RWPE2 (cell line): Measurements from ENCODE around the gene CHGA.
A peak's percentile ranks its signal among the peaks of the same experiment; 100 is the strongest.

Experiments
- ATAC-seq: fragments of 200-7000 bp; cut with Tn5 transposase; 3 replicates; pipeline ENCODE4 v1.9.1; 2021; ENCODE audit warnings: low read depth
- DNase-seq: peaks from one replicate; pipeline ENCODE4 v3.0.0-alpha.2; 2020; ENCODE audit warnings: low spot score
- H3K27ac ChIP-seq: fragments of 450-650 bp; 2 replicates; pipeline ENCODE4 v1.5.1; 2017; ENCODE audit warnings: mild to moderate bottlenecking; ENCODE audit not compliant: poor library complexity, severe bottlenecking
- H3K27me3 ChIP-seq: fragments of 250-450 bp; sonication (Bioruptor Pico); 2 replicates; pipeline ENCODE4 v1.5.1; 2021; ENCODE audit warnings: mild to moderate bottlenecking, moderate library complexity; ENCODE audit not compliant: insufficient read depth, poor library complexity, severe bottlenecking
- H3K36me3 ChIP-seq: fragments of 250-450 bp; sonication (Bioruptor Pico); 2 replicates; pipeline ENCODE4 v1.5.1; 2020; ENCODE audit warnings: low read depth, mild to moderate bottlenecking, moderate library complexity
- H3K4me1 ChIP-seq: fragments of 250-450 bp; sonication (Bioruptor Pico); 2 replicates; pipeline ENCODE4 v1.5.1; 2021; ENCODE audit warnings: mild to moderate bottlenecking, moderate library complexity; ENCODE audit not compliant: insufficient read depth, poor library complexity, severe bottlenecking
- H3K4me3 ChIP-seq: fragments of 250-450 bp; sonication (Bioruptor Pico); 2 replicates; pipeline ENCODE4 v1.5.1; 2021; ENCODE audit warnings: mild to moderate bottlenecking, moderate library complexity; ENCODE audit not compliant: severe bottlenecking
- H3K9me3 ChIP-seq: fragments of 250-450 bp; sonication (Bioruptor Pico); 2 replicates; pipeline ENCODE4 v1.5.1; 2021; ENCODE audit warnings: mild to moderate bottlenecking, moderate library complexity; ENCODE audit not compliant: severe bottlenecking
- TF ChIP-seq, protein P1 (sequence below): fragments of 450-650 bp; IDR thresholded peaks from one replicate; pipeline ENCODE4 v1.5.1; 2017; ENCODE audit warnings: mild to moderate bottlenecking, moderate library complexity; ENCODE audit not compliant: poor library complexity, severe bottlenecking

The CHGA gene

GRCh38 chr14:92926931-92927330, 4.0 kb downstream of the CHGA start:
- DNase-seq (no peak), ATAC-seq (peak; percentile 2)
- H3K27me3 ChIP-seq, result peaks cover 7% of the 10 kb centered on the region
- no peaks in the 10 kb centered on the region for H3K9me3 ChIP-seq
- TF ChIP-seq, protein P1, sequence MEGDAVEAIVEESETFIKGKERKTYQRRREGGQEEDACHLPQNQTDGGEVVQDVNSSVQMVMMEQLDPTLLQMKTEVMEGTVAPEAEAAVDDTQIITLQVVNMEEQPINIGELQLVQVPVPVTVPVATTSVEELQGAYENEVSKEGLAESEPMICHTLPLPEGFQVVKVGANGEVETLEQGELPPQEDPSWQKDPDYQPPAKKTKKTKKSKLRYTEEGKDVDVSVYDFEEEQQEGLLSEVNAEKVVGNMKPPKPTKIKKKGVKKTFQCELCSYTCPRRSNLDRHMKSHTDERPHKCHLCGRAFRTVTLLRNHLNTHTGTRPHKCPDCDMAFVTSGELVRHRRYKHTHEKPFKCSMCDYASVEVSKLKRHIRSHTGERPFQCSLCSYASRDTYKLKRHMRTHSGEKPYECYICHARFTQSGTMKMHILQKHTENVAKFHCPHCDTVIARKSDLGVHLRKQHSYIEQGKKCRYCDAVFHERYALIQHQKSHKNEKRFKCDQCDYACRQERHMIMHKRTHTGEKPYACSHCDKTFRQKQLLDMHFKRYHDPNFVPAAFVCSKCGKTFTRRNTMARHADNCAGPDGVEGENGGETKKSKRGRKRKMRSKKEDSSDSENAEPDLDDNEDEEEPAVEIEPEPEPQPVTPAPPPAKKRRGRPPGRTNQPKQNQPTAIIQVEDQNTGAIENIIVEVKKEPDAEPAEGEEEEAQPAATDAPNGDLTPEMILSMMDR, result no peak
- no peaks in the 10 kb centered on the region for H3K36me3 ChIP-seq
- H3K27ac ChIP-seq, result peak overlapping the region; percentile 47
- no peak overlapping the region for H3K4me3 ChIP-seq
- peaks cover 27% of the 10 kb centered on the region for H3K4me1 ChIP-seq

DNA sequence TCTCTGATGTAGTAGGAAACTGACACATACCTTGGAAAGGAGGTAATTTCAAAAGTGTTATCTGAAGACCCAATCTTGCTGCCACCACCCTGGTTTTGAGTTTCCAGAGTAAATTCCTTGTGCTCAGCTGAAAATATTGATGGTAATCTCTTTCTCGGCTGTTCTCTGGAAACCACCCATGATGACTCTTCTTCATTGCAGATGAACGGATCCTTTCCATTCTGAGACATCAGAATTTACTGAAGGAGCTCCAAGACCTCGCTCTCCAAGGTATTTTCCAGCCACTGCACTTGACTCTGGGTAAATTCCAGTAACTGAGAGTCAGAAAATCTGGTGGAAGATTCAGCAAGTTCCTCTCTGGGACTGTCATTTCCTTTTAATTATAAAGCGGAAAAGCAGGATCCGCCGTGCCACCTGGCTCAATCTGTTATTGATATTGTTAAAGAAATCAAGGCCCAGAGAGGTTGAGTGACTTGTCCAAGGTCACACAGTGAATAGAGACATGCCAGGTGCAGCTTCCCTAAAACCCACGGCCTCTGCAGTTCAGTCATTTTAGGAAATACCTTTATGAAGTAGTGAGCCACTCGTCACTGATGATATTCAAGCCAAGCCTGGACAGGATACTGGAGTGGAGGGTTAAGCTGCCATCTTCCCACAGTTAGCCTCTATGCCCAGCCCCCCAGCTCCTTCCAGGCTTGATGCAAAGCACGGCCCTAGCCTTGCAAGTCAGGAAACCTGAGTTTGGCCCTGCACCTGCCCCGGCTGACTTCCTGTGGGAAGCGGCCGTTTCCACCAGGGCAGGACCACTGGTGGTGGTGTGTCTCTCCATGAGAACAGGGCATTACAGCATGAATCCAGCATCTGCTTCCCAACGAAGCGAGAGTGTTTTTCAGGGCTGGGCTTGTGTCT, 4.7 kb downstream of the CHGA start:
- no peak overlapping the region for H3K4me3 ChIP-seq
- H3K27ac ChIP-seq, result peak overlapping the region; percentile 47
- no peaks in the 10 kb centered on the region for H3K9me3 ChIP-seq
- TF ChIP-seq, protein P1, result no peak
- no peaks in the 10 kb centered on the region for H3K36me3 ChIP-seq
- H3K4me1 ChIP-seq, result peaks cover 27% of the 10 kb centered on the region
- H3K27me3 ChIP-seq, result peaks cover 3% of the 10 kb centered on the region
- ATAC-seq (no peak), DNase-seq (no peak)

GRCh38 chr14:92928258-92928629, 5.3 kb downstream of the CHGA start:
- DNase-seq, result no peak
- no peak for ATAC-seq
- H3K27ac ChIP-seq, result no peak overlapping the region
- no peaks in the 10 kb centered on the region for H3K27me3 ChIP-seq
- H3K36me3 ChIP-seq, result no peaks in the 10 kb centered on the region
- peaks cover 27% of the 10 kb centered on the region for H3K4me1 ChIP-seq
- H3K4me3 ChIP-seq, result no peak overlapping the region
- TF ChIP-seq, protein P1, result no peak
- no peaks in the 10 kb centered on the region for H3K9me3 ChIP-seq

GRCh38 chr14:92928961-92929688, 6.2 kb downstream of the CHGA start:
- H3K36me3 ChIP-seq, result no peaks in the 10 kb centered on the region
- DNase-seq (no peak), ATAC-seq (no peak)
- no peaks in the 10 kb centered on the region for H3K9me3 ChIP-seq
- H3K4me1 ChIP-seq, result peaks cover 27% of the 10 kb centered on the region
- H3K4me3 ChIP-seq, result no peak overlapping the region
- TF ChIP-seq, protein P1, result no peak
- no peak overlapping the region for H3K27ac ChIP-seq
- H3K27me3 ChIP-seq, result no peaks in the 10 kb centered on the region
